Amygdala (tissue), 56 donors: ENCODE data around the gene ASPRV1.

Experiments used
- DNase-seq, 56 donors: peaks; one replicate each; lab custom pipeline; 2025; lab: John Stamatoyannopoulos, UW

The ASPRV1 gene

GRCh38 chr2:69945441-69945840, 16.0 kb downstream of the ASPRV1 start:
- DNase-seq = no peak

DNA sequence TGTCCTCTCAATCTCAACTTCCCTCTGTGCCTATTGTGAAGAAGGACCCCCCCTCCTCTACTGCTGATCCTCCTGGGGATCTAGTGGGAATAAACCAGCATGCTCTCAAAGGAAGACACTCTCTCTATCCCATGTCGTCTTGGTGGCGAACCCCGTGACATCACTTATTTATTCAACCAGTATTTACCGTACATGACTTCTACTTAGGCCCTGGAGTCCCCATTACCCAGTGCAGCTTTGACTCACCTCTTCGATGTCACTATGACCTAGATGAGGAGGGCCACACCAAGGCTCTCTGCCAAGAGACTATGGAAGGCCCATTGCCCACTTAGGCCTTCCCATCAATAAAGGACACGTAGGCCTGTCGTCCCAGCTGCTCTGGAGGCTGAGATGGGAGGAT, 16.7 kb downstream of the ASPRV1 start:
- no peak for DNase-seq

GRCh38 chr2:69943843-69944525, 17.4 kb downstream of the ASPRV1 start:
- no peak for DNase-seq

DNA sequence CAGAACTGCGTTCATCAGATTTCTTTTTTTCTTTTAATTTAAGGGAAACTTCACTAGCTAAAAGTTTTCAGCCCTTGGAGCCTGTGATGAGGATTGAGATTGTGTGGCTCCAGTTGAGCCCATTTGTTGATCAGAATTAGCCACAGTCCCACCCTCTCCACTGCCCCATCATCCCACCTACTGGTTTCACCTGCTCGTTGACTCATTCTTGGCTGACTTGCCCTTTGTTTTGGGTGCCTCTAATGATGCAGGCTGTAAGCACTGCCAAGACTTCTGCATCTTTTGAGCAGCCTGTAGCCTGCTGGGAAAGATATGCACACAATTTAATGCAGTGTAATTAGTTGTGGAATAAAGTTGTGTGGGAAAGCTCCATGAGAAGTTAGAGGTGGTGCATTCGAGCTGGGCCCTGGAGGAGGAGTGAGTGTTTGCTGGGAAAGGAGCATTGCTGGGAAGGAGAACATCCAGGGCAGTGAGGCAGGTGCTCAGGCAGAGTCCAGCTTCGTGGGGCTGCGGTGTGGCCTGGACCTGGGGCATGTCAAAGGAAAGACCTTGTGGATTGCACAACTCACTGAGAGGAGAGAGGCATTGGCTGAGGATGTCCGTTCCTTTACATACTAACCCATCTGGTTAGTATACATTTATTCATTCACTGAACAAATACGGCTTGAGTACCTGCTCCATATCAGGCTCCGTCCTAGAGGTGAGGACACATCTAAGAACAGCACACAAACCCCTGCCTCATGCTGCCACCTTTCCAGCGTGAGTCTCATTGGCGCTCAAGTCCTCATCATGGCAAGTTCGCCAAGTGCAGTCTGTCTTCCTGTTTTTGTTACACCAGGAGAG, 18.2 kb downstream of the ASPRV1 start:
- DNase-seq = no peak

DNA sequence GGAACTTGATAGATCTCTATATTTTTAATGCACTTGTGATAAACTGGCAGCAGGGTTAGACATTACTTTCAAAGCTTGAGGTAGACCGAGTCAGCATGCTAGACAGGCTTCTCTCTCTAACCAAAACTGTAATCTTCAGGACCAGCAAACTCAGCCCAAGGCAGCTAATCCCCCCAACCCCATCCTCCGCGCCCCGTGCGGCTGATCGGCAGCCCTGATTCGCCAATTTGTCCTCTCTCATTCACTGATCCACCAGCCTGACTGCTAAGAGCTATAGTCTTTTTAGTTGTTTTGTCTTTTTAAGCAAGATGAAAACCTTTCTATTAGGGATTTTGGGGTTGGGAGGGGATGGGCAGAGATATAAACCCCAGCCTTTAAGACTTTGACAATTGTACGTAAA, 20.7 kb downstream of the ASPRV1 start:
- DNase-seq = no peak

DNA sequence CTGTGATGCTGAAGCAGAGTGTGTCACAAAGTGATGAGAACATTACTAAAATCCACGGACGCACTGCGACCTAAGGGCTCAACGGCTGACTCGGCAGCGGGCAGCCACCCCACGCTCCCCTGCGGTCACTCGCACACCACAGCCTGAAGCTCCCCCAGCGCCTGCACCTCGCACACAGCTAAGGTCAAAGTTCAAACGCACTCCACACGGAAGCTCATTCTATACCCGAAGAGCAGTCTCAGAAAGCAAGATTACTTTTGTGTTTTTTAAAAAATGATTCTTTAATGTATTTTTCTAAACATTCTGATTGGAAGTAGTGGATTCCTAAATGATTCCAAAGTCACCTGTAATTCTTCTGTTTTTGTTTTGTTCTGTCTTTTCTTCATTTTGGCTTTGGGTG, 21.7 kb downstream of the ASPRV1 start:
- no peak for DNase-seq

GRCh38 chr2:69937968-69938367, 23.5 kb downstream of the ASPRV1 start:
- no peak for DNase-seq

DNA sequence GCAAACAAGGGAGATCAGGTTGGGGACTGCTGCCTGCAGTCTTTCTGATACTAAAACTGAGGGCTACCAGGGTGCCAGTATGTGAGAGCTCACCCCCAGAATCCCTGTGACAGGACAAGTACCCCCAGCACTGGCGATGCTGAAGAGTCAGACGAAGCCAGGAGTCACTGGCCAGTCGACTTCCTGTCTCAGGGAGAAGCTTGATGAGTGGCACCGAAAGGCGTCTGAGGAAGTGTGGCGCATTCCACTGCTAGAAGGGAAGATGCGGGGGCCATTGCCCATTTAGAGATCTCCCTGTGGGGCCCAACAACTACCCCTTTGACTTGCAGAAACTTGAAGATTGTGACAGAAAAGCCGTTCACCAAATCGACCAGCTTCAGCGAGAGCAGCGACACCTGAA, 24.5 kb downstream of the ASPRV1 start:
- no peak for DNase-seq

DNA sequence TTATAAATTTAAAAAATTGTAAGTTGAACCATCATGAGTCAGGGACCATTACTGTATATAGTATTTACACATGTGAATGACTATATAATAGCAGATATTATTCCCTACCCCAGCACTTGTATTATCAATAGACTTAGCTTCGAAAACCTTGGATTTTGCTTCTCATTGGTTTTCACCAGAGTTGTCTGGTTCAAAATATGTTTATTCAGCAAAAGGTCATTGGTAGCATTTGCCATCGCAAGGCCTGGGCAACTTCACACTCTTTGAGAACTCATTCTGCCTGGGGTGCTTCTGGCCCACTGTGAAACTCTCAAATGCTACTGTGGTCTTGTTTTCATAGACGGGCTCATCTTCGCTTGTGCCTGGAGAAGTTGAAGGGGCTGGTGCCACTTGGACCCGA, 26.4 kb downstream of the ASPRV1 start:
- DNase-seq = no peak

DNA sequence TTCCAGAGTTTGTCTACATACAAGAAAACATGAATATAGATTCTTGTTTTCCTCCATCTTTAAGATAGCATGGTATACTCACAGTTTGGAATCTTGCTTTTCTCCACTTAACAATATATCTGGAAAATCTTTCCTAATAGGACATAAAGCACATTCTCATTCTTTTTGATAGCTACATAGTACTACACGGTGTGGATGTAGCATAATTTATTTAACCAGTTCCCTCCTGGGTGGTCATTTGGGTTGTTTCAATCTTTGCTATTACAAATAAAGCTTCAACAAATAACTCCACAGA, 26.9 kb downstream of the ASPRV1 start:
- no peak for DNase-seq

- DNase-seq = no peak
These were observed 27.4 kb downstream of the ASPRV1 start for GRCh38 chr2:69933839-69934613.

DNA sequence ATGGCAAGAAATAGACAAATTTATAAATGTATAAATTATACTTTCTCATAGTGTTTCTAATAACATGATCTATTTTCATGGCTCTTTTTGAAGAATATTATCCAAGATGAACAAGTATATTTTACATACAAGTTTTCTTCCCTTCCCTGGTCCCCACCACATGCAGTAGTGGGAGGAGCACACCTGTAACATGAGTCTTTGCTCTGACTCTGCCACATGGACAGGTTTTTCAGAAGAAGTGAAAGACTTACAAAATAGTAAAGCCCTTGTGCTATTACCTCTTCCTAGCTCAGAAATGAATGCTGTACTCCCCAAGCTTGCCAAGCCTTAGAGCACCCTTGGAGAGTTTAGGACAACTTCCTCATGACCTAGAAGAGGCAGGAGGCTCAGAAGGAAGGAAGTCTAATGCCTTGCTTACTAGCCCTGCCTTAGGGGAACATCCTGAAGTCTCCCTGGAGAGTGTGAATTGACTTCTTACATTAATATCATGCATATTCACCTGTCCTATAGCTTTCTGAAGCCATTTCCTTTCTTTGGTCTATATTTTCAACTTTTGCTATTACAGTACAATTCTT, 28.1 kb downstream of the ASPRV1 start:
- DNase-seq = no peak

- DNase-seq = no peak
These were observed 28.9 kb downstream of the ASPRV1 start for GRCh38 chr2:69932596-69932922.

- peak in 7 of 56 donors; percentile 3 to 51 (median 19) for DNase-seq
These were observed 29.4 kb downstream of the ASPRV1 start for GRCh38 chr2:69931832-69932595.

GRCh38 chr2:69926849-69927515, 34.4 kb downstream of the ASPRV1 start:
- no peak for DNase-seq

- DNase-seq = no peak
These were observed 38.3 kb downstream of the ASPRV1 start for GRCh38 chr2:69923116-69923515.

GRCh38 chr2:69918401-69918800, 43.0 kb downstream of the ASPRV1 start:
- DNase-seq = no peak

DNA sequence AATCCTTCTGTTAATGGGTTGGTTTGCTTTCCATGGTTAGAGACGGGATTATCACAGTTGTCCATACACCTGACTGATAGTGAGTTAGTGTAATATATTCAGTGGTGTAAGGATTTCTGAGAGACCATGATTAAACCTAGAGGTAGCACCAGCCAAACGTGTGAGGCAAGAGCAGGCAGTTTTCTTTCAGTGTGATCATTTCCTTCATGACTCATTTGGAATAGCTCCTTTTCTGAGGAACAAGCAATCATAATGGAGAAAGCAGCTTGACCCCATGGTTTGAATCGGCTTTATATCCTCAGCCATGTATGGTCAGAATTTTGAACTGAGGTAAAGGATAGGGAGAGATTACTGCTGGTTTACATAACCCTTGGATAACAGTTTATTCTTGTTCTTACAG, 43.6 kb downstream of the ASPRV1 start:
- DNase-seq = no peak

DNA sequence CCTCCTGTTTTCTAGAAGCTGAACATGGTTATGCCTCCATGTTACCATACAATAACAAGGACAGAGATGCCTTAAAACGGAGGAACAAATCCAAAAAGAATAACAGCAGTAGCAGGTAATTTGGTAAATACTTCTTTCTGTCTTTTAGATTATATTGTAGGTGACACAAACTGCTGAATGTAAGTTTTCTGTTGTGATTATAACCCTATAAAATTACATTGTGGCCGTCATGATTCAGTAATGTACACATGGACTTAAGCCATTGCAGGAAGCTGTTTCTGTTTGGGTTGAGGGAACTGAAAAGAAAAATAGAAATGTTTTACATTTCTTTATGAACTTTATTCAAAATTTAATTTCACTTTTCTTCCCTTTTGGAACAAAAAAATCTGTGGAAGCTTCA, 45.3 kb downstream of the ASPRV1 start:
- no peak for DNase-seq
